Upper lobe of left lung (tissue), 4 donors: ENCODE results near the gene ZNF316.

ENCODE experiments used
- POLR2A ChIP-seq, 4 donors: fragments of 450-650 bp; IDR thresholded peaks; one replicate each; pipeline ENCODE4 v1.5.1; 2016 to 2017; ENCODE audit warnings: antibody characterized with exemption in 4 of 4, mild to moderate bottlenecking in 2 of 4
- POLR2AphosphoS5 ChIP-seq, 2 donors: sonication (generic); formaldehyde crosslinking; IDR thresholded peaks; one replicate each; pipeline ENCODE4 v1.5.1; 2017; ENCODE audit warnings: antibody characterized with exemption in 2 of 2
- TF ChIP-seq, protein P1 (sequence below), 6 experiments: fragments of 450-650 bp in 4 of 6; fragments of 200-600 bp in 2 of 6; sonication (generic) in 2 of 6; IDR thresholded peaks; one replicate each; pipeline ENCODE4 v1.5.1; 2016 to 2019; ENCODE audit warnings: antibody characterized with exemption in 6 of 6

- TF ChIP-seq, protein P1, sequence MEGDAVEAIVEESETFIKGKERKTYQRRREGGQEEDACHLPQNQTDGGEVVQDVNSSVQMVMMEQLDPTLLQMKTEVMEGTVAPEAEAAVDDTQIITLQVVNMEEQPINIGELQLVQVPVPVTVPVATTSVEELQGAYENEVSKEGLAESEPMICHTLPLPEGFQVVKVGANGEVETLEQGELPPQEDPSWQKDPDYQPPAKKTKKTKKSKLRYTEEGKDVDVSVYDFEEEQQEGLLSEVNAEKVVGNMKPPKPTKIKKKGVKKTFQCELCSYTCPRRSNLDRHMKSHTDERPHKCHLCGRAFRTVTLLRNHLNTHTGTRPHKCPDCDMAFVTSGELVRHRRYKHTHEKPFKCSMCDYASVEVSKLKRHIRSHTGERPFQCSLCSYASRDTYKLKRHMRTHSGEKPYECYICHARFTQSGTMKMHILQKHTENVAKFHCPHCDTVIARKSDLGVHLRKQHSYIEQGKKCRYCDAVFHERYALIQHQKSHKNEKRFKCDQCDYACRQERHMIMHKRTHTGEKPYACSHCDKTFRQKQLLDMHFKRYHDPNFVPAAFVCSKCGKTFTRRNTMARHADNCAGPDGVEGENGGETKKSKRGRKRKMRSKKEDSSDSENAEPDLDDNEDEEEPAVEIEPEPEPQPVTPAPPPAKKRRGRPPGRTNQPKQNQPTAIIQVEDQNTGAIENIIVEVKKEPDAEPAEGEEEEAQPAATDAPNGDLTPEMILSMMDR (IDR thresholded peaks at IDR 0.05): no peak
- TF ChIP-seq POLR2AphosphoS5 (IDR thresholded peaks at IDR 0.05) (no peak), POLR2A (IDR thresholded peaks at IDR 0.05) (no peak)
Measured at GRCh38 chr7:6653071-6654003, 16.2 kb downstream of the ZNF316 start.
